ENCODE results near the gene MYBPC2.

- TF ChIP-seq CTCF (IDR thresholded peaks at IDR 0.05 in 8 of 11, conservative IDR thresholded peaks at IDR 0.05 in 3 of 11) (no peak), POLR2A (IDR thresholded peaks at IDR 0.05) (no peak), POLR2AphosphoS5 (IDR thresholded peaks at IDR 0.05) (no peak)
Measured at GRCh38 chr19:50449236-50449899, 16.7 kb downstream of the MYBPC2 start.

Measured in spleen (tissue), 7 donors.